Thoracic aorta endothelial cell (primary cell): Measurements from ENCODE around the gene PPP4R3A. TPM values are rescaled to one million over a fixed set of nuclear protein-coding genes. Genes with fewer than 3 reads are reported as not detected.

ENCODE experiments used
- small RNA-seq: library from RNA; depleted of rRNA; stranded (forward); fragments of <200 nt; gene quantifications from one replicate; pipeline ENCODE3, GENCODE V24; 2012
- total RNA-seq: library from RNA; depleted of rRNA; stranded (reverse); fragments of >200 nt; gene quantifications from 2 replicates; pipeline ENCODE4 v1.2.3, GENCODE V29; 2012

The PPP4R3A gene
- 102 and 105 TPM in 2 replicates for total RNA-seq

GRCh38 chr14:91510171-91511042 is at the start of gene PPP4R3A:
Gene PPP4R3A (minus strand): TSS chr14:91510310. CDS start chr14:91509647, 663 bp downstream.

GRCh38 chr14:91417120-91417982 is 92.8 kb downstream of the PPP4R3A start, which contains the start of gene CCDC88C:
Gene CCDC88C (minus strand): TSS chr14:91417820. CDS start chr14:91417690, 130 bp downstream.

Small RNA genes lying within 50 kb of the gene (small RNA-seq; reads per million reads assigned to genes)
- gene AL133373.1: not detected

Other genes starting within 250 kb of the PPP4R3A start
- 32.5 and 32.6 TPM in 2 replicates for gene CCDC88C, start 92.5 kb downstream of the PPP4R3A start, total RNA-seq
- gene CATSPERB, start 221.8 kb upstream of the PPP4R3A start, total RNA-seq: not detected in 2 replicates